Spinal cord (tissue), 10 donors: ENCODE measurements around the gene VTN. TPM values are rescaled to one million over a fixed set of nuclear protein-coding genes. Genes with fewer than 3 reads are reported as not detected.

Experiments
- DNase-seq, 6 donors: peaks; one replicate each; pipeline versions ENCODE4 v3.0.0 to v3.0.0-alpha.2; 2013 to 2015; ENCODE audit warnings: low spot score in 6 of 6, low read depth in 4 of 6
- H3K27ac ChIP-seq: one replicate; pipeline ENCODE4 v1.5.1; 2013; ENCODE audit warnings: low read depth, low read length, control low read depth
- H3K27me3 ChIP-seq: one replicate; pipeline ENCODE4 v1.6.1; 2013; ENCODE audit warnings: low read length; ENCODE audit not compliant: control insufficient read depth, insufficient read depth
- H3K36me3 ChIP-seq: one replicate; pipeline ENCODE4 v1.6.1; 2013; ENCODE audit warnings: low read length; ENCODE audit not compliant: control insufficient read depth, insufficient read depth
- H3K4me1 ChIP-seq: one replicate; pipeline ENCODE4 v1.6.1; 2013; ENCODE audit warnings: low read length; ENCODE audit not compliant: control insufficient read depth, insufficient read depth
- H3K4me3 ChIP-seq: one replicate; pipeline ENCODE4 v1.5.1; 2013; ENCODE audit warnings: low read depth, low read length, control low read depth
- H3K9me3 ChIP-seq: one replicate; pipeline ENCODE4 v1.6.1; 2013; ENCODE audit warnings: low read length; ENCODE audit not compliant: control insufficient read depth, insufficient read depth
- WGBS: methylation state at CpG from one replicate; pipeline ENCODE4 v1.1.5; 2013; ENCODE audit warnings: missing lambda C conversion rate; ENCODE audit not compliant: insufficient coverage; 5-methylcytosine and 5-hydroxymethylcytosine counted together
- polyA plus RNA-seq, 2 donors: library from polyadenylated mRNA; unstranded; fragments of 120-200 nt; gene quantifications; one replicate each; pipeline ENCODE4 v1.2.1, GENCODE V29; 2013; ENCODE audit not compliant: insufficient read length in 2 of 2
- total RNA-seq, 2 donors: library from RNA; depleted of rRNA in 1 of 2; stranded (reverse); fragments of 120-200 nt in 1 of 2; fragments of >200 nt in 1 of 2; gene quantifications; one replicate each; pipeline versions ENCODE4 v1.2.3 to v1.2.4, GENCODE V29; 2013 to 2014
- donor health status: healthy.

The VTN gene
- total and polyA plus RNA-seq, 4 donors: 0.40 to 3.0 (median 2.5) TPM

DNA sequence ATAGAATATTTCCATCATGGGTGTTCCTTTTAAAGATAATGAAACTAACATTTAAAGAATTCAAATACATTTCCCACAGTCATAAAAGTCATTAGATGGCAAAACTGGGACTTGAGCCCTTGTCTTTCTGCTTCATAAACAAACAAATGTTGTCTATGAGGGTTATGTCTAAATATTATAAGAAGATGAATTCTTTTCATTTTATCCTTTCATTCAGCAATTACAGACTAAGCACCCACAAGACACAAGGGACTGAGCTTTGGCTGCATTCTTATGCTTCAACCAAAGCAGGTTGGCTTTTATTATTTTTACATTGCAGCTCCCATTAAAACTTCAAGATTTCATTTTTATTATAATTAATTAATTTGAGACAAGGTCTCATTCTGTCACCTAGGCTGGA is 16.3 kb upstream of the VTN start:
- Histone ChIP-seq H3K4me1 (peaks cover 16% of the 10 kb centered on the region), H3K27me3 (no peaks in the 10 kb centered on the region), H3K9me3 (no peaks in the 10 kb centered on the region), H3K36me3 (peaks cover 59% of the 10 kb centered on the region), H3K27ac (no peak overlapping the region), H3K4me3 (no peak overlapping the region)
- peak in 1 of 6 donors; percentile 65 for DNase-seq

DNA sequence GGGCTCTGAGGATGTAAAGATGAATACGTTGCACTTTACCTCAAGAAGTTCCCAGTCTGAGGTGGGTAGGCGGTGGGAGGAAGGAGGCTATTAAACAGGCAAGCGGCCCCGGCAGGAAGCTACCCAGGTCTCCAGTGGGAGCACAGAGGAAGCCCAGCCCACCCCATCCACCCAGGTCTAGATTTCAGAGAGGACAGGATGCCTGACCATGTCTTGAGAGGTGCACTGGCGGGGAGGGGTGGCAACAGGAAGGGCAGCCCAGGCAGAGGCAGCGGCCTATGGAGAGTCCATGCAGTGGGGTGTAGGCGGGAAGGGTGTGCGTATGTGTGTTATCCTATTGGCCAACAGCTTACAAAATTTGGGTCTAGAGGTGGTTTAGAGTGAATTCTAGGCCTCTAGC is 15.3 kb upstream of the VTN start:
- no peaks in the 10 kb centered on the region for H3K9me3 ChIP-seq
- peaks cover 54% of the 10 kb centered on the region for H3K36me3 ChIP-seq
- H3K4me1 ChIP-seq: peaks cover 23% of the 10 kb centered on the region
- 92% methylated on average over 2 of the region's 8 CpGs for WGBS
- no peak for DNase-seq
- H3K4me3 ChIP-seq: no peak overlapping the region
- H3K27ac ChIP-seq: no peak overlapping the region
- no peaks in the 10 kb centered on the region for H3K27me3 ChIP-seq

DNA sequence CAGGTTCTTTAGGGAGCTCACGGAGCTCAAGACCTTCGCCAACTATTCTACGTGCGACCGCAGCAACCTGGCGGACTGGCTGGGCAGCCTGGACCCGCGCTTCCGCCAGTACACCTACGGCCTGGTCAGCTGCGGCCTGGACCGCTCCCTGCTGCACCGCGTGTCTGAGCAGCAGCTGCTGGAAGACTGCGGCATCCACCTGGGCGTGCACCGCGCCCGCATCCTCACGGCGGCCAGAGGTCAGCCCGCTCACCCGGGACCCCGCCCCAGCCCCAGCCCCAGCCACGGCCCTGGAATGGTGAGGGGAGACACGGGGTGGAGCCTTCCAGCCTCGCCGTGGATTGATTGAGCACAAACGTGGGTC is 14.9 kb upstream of the VTN start:
- Histone ChIP-seq H3K27me3 (no peaks in the 10 kb centered on the region), H3K4me1 (peaks cover 23% of the 10 kb centered on the region), H3K9me3 (no peaks in the 10 kb centered on the region), H3K36me3 (peaks cover 54% of the 10 kb centered on the region), H3K4me3 (peak overlapping the region; percentile 20), H3K27ac (no peak overlapping the region)
- DNase-seq: no peak
- 49% methylated on average over 29 of the region's 29 CpGs for WGBS

DNA sequence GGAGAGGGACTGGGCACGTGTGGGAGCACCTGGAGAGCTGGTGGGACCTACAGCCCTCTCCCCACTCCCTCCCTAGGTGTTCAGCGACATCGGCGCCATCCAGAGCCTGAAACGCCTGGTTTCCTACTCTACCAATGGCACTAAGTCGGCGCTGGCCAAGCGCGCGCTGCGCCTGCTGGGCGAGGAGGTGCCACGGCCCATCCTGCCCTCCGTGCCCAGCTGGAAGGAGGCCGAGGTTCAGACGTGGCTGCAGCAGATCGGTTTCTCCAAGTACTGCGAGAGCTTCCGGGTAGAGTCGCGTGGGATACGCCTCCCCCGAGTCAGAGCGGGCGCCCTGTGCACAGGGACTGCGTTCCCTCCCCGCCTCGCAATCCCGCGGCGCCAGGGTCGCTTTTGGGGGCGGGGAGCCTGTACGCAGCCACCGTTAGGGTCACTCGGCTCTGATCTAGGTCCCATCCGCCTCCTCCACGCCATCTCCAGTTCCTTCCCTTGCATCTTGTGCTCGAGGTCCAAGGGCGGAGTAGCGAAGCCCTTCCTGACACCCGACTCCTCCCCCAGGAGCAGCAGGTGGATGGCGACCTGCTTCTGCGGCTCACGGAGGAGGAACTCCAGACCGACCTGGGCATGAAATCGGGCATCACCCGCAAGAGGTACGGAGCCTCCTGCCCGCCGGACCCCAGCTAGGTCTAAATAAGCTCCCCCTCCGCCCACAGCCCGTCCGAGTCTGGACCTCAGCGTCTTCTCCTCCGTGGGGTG is 14.4 kb upstream of the VTN start:
- Histone ChIP-seq H3K36me3 (peaks cover 49% of the 10 kb centered on the region), H3K9me3 (no peaks in the 10 kb centered on the region), H3K27ac (no peak overlapping the region), H3K4me3 (peak overlapping the region; percentile 20), H3K27me3 (no peaks in the 10 kb centered on the region), H3K4me1 (peaks cover 23% of the 10 kb centered on the region)
- WGBS: 37% methylated on average over 56 of the region's 56 CpGs
- no peak for DNase-seq

DNA sequence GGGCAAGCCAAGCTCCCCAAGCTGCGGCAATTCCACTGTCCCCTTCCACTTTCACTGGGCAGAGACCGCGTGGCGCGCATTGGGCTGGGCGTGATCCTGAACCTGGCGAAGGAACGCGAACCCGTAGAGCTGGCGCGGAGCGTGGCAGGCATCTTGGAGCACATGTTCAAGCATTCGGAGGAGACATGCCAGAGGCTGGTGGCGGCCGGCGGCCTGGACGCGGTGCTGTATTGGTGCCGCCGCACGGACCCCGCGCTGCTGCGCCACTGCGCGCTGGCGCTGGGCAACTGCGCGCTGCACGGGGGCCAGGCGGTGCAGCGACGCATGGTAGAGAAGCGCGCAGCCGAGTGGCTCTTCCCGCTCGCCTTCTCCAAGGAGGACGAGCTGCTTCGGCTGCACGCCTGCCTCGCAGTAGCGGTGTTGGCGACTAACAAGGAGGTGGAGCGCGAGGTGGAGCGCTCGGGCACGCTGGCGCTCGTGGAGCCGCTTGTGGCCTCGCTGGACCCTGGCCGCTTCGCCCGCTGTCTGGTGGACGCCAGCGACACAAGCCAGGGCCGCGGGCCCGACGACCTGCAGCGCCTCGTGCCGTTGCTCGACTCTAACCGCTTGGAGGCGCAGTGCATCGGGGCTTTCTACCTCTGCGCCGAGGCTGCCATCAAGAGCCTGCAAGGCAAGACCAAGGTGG is 11.2 kb upstream of the VTN start:
- DNase-seq: peak in 2 of 6 donors; percentile 63 to 81
- H3K36me3 ChIP-seq: peaks cover 29% of the 10 kb centered on the region
- no peak overlapping the region for H3K27ac ChIP-seq
- no peak overlapping the region for H3K4me3 ChIP-seq
- H3K9me3 ChIP-seq: no peaks in the 10 kb centered on the region
- no peaks in the 10 kb centered on the region for H3K27me3 ChIP-seq
- WGBS: 10% methylated on average over 72 of the region's 72 CpGs
- H3K4me1 ChIP-seq: peaks cover 23% of the 10 kb centered on the region

DNA sequence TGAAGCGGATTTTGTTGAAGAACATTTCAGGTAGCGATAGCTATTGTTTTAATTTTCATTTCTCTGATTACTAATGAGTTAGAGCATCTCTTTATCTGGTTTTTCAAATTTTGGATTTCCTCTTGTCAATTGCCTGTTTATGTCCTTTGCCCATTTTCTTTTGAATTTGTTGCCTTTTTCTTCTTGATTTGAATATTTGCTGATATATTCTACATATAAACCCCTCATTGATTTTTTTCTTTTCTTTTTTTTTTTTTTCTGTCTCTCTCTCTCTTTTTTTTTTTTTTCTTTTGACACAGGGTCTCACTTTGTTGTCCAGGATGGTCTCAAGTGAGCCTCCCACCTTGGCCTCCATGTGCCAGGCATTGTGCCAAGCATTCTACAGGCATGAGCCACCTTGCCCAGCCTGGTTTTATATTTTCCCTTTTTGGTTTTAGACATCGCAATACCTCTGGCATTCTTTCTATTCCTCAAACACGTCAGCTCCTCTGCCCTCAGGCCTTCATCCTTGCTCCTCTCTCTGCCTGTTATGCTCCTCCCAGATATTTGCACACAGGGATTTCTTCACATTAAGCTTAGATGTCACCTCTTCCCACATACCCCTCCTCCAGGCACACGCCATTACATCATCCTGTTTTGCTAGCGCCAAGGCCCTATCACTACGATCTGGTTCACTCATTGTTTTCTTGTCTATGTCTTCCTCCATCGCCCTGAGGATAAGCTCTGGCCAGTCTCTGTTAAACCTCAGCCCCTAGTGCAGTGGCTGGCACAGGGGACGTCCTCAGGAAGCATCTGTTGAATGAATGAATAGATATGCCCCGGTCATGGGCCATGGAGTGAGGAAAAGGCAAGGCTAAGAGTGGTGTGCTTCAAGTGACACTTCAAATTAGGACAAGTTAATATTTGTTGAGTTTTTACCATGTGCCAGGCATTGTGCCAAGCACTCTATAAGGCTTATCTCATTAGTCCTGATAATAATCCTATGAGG is 10.0 kb upstream of the VTN start:
- 84% methylated on average over 8 of the region's 10 CpGs for WGBS
- Histone ChIP-seq H3K9me3 (no peaks in the 10 kb centered on the region), H3K27me3 (no peaks in the 10 kb centered on the region), H3K27ac (no peak overlapping the region), H3K4me3 (no peak overlapping the region), H3K4me1 (peaks cover 23% of the 10 kb centered on the region), H3K36me3 (peaks cover 29% of the 10 kb centered on the region)
- DNase-seq: no peak

DNA sequence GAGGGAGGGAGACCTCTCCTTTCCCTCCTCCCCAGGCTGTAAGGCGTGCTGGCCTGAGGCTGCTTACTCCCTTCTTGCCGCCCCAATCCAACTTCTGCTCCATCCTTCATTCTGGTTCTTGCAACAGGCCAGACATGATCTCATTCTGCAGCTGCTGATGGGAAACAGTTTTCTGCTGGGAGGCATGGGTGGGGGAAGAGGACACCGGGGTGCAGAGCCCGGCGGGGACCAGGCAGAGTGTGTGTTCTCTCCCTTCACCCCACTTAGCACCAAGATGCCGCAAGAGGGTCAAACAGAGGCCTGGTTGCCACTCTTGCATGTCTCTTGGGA is 2.8 kb upstream of the VTN start:
- no peak overlapping the region for H3K27ac ChIP-seq
- H3K4me3 ChIP-seq: peak overlapping the region; percentile 48
- no peaks in the 10 kb centered on the region for H3K9me3 ChIP-seq
- H3K27me3 ChIP-seq: no peaks in the 10 kb centered on the region
- peaks cover 28% of the 10 kb centered on the region for H3K36me3 ChIP-seq
- DNase-seq: no peak
- WGBS: 69% methylated on average over 4 of the region's 6 CpGs
- H3K4me1 ChIP-seq: peaks cover 34% of the 10 kb centered on the region

DNA sequence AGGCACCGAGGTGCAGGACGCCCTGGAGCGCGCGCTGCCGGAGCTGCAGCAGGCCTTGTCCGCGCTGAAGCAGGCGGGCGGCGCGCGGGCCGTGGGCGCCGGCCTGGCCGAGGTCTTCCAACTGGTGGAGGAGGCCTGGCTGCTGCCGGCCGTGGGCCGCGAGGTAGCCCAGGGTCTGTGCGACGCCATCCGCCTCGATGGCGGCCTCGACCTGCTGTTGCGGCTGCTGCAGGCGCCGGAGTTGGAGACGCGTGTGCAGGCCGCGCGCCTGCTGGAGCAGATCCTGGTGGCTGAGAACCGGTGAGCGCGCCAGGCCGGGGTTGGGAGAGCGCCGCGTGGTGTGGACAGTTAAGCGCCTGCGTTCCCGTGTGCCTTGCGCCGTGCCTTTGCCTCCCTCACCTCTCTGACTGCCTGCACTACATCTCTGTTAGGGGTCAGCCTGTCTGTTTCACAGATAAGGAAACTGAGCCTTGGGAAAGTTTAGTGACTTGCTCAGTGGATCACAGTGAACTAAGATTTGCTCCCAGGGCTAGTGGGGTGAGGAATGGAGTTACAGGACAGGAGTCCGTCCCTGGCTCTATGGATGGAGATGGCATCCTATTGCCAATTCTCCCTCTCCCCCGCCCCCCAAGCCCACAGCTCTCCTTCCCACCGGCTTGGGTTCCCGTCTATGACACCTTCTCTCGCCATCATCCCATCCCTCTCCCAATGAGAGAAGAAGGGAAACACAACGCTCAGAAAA is 2.3 kb upstream of the VTN start:
- Histone ChIP-seq H3K4me3 (peak overlapping the region; percentile 48), H3K9me3 (no peaks in the 10 kb centered on the region), H3K27ac (no peak overlapping the region), H3K36me3 (peaks cover 31% of the 10 kb centered on the region), H3K4me1 (peaks cover 34% of the 10 kb centered on the region), H3K27me3 (no peaks in the 10 kb centered on the region)
- DNase-seq: peak in 3 of 6 donors; percentile 25 to 70 (median 62)
- under 1% methylated on average over 48 of the region's 53 CpGs for WGBS
